ENCODE measurements around the gene SKAP2.

Gene SKAP2

GRCh38 chr7:26658389-26659084 lies 205.9 kb downstream of the SKAP2 start:
- no peak for DNase-seq (ENCODE audit: extremely low read depth, low read depth)
- TF ChIP-seq CTCF (IDR thresholded peaks at IDR 0.05; ENCODE audit: low read depth, low read length): no peak

- no peak for TF ChIP-seq CTCF (IDR thresholded peaks at IDR 0.05; ENCODE audit: low read depth, low read length)
- no peak for DNase-seq (ENCODE audit: extremely low read depth, low read depth)
Measured at GRCh38 chr7:26657686-26658388, 206.6 kb downstream of the SKAP2 start.

- TF ChIP-seq CTCF (IDR thresholded peaks at IDR 0.05; ENCODE audit: low read depth, low read length): no peak
- no peak for DNase-seq (ENCODE audit: extremely low read depth, low read depth)
Measured at GRCh38 chr7:26657206-26657641, 207.2 kb downstream of the SKAP2 start.

- no peak for TF ChIP-seq CTCF (IDR thresholded peaks at IDR 0.05; ENCODE audit: low read depth, low read length)
- DNase-seq (ENCODE audit: extremely low read depth, low read depth): no peak
Measured at GRCh38 chr7:26656735-26657134, 207.7 kb downstream of the SKAP2 start.

- TF ChIP-seq CTCF (IDR thresholded peaks at IDR 0.05; ENCODE audit: low read depth, low read length): no peak
- no peak for DNase-seq (ENCODE audit: extremely low read depth, low read depth)
Measured at GRCh38 chr7:26655781-26656180, 208.6 kb downstream of the SKAP2 start.

- no peak for TF ChIP-seq CTCF (IDR thresholded peaks at IDR 0.05; ENCODE audit: low read depth, low read length)
- DNase-seq (ENCODE audit: extremely low read depth, low read depth): no peak
Measured at GRCh38 chr7:26653430-26654399, 210.7 kb downstream of the SKAP2 start.
